GM15510 (cell line): ENCODE results near the gene ACTR6.

Experiments
- POLR2A ChIP-seq: IDR thresholded peaks from 3 replicates; pipeline ENCODE4 v1.6.1; 2011; ENCODE audit warnings: borderline replicate concordance; ENCODE audit not compliant: insufficient read length; ENCODE audit errors: extremely low read depth

ACTR6 gene

DNA sequence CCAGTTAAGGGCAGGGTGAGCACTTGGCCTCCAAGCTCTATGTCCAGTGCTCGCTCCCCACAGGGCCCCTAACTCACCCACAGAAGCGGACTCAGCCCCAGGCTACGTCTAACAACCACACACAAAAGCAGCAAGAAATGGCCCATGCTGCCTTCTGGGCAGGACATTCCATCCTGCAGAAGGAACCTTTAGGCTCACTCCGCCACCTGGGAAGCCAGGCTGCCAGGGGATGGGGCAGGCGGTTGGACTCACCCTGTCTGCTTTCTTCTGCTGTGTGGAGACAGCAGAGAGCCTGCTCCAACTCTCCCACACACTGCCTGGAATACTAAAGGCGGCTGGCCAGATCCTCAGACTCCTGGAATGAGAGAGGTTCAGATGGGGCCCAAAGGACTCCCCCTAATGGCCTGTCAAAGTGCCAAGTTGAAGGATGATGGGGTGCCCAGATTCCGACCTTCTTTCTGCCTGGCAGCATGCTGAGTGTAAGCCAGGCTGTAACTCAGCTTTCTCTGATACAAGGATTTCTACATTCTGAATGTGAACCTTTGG, 30.2 kb upstream of the ACTR6 start:
- TF ChIP-seq POLR2A = no peak

DNA sequence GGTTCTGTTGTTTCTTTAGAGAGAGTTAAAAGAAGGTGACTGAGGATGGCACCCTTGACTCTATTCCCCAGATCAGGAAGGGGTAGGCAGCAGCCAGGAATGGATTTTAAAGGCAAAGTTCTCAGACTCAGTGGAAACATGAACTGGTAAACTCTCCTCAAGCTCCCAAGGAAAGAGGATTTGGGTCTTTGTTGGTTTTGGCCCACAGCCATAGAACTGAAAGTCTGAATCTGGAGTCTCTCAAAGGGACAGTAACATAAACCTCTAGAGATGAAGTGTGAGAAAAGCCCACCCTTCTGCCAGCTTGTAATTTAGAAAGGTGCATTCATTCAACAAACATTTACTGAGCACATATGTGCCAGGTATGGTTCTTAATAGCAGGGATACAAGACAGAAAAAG, 29.4 kb upstream of the ACTR6 start:
- no peak for TF ChIP-seq POLR2A

DNA sequence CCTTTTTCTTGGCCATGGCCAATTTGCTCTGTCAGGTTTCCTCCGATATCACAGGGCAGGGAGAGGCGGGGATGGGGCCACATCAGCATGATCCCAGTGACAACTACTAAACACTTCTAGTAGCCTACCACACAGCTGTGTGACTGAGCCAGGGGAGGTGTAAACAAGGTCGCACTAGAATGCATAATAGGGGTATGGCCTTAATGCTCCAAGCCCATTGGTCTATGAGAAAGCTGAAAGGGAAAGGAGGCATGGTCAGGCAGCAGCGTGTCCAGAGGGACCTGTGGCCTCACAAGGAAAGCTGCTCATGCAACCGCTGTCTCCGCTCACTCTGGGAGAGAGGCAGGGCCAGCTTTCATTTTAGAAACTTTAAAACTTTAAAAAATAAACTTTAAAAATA, 27.5 kb upstream of the ACTR6 start:
- no peak for TF ChIP-seq POLR2A

DNA sequence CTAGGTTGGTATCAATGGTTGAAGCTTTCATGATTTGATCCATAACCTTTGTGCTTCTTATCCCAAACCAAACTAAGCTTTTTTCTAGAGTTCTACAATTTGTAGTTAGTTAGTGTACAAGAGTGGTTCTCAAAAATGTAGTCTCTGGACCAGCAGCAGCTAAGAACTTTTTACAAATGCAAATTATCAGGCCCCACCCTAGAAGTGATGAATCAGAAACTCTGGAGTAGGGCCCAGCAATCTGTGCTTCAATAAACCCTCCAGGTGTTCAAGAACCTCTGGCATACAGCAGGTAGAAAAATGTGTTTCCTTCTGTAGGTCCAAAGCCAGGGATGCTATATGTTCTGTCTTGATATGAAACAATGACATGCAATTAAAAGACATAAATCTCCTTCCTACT, 26.1 kb upstream of the ACTR6 start:
- TF ChIP-seq POLR2A = no peak

- no peak for TF ChIP-seq POLR2A
Measured at GRCh38 chr12:100179252-100179651, 21.4 kb upstream of the ACTR6 start.

DNA sequence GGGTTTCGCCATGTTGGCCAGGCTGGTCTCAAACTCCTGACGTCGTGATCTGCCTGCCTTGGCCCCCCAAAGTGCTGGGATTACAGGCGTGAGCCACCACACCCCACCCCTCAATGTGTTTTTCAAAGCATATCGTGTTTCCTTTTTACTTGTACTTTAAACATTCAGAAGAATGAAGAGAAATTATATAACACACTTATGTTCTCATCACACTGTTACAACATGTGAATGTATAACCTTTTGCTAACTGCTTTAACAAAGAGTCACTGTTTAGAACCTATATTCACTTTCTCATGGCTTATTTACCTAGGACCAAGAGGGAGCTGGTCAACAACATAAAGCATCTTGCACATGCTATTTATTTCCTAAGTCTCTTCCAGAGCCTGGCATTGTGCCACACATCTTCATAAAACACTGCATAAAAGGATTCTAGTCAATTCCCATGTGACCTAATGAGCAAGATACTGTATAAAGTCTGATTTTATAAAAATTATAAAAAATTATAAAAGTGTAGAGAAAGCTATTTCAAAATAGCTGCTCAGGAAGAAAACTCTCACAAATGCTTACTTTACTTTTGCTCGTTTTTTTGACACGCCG, 16.0 kb upstream of the ACTR6 start:
- TF ChIP-seq POLR2A = no peak

DNA sequence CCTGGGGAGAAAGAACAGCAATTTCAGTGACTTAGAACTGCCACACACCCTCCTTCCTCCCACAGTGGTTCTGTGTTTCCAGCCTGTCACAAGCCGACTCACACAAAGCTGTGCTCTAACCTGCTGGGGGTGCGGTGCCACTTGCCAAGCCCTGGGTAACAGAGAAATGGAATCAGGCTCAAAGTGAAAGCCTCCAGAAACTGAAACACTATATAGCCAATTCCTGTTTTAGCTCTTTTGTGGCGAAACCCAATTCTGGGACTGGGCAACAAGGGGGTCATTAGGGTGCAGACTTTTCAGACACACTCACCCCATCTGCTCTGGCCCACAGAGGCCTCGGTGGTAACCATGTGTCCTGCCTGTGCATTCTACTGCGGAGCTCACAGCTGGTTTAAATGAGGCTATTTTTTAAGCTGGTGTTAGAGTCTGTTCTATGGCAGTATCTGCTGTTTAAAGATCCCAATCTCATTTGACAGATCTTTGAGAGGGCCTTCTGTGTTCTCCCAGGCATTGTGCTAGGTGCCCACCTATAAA, 15.2 kb upstream of the ACTR6 start:
- TF ChIP-seq POLR2A = no peak

DNA sequence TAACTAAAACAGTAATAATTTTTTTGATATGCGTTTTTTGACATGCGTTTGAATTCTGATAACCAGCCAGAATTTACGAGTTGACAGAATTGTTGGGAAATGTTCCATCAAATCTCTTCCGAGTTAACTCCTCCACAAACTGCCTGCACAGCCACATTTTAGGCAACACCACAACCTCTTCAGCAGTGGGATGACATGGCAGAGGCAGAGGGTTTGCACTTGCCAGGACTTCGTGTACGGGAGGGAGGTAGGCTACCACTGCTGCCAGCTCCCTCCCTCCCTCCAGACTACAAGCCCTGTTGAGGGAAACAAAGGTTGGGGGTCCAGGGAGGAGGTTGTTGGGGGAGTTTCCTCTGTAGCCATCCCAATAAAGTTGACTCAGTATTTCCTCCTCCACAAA, 14.5 kb upstream of the ACTR6 start:
- no peak for TF ChIP-seq POLR2A

DNA sequence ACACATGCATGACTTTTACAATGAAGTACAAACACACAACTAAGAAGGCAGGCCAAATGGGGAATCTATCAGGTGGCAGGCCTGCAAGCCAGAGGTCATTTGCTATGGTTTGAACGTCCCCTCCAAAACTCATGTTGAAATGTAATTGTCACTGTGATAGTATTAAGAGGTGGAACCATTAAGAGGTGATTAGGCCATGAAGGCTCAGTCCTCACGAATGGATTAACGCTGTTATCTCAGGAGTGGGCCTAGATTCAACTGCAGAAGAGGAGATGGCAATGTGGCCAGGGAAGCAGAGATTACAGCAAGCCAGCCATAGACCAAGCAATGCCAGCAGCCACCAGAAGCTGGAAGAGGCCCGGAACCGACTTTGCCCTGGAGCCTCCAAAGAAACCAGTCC, 13.5 kb upstream of the ACTR6 start:
- no peak for TF ChIP-seq POLR2A

DNA sequence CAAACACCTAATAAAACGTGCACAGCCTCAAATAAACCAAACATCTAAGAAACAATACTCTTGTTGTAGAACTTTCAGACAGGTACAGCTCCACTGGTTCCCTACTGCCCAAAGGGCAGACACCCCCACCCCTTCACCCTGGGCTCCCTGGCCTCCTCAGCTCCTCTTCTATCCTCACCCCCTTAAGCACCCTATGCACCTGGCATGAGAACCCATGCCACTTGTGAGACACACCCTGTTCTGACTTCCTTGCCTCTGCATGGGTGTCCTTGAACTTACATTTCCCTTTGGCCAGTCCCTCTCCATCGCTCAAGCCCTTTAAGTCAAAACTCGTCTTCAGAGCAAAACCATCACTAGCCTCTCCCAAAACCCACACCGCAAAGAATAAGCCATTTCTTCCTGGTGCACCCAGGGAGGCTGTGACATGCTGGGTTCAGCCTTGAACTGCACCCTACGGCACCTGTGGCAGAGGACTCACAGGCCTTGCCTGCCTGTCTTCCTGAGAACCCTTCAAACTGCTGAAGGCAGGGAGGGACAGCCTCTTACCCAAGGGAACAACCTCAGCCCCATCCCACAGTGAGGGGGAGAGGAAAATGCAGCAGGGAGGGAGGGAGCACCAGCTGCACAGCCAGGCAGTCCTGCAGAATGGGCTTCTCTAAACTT, 12.6 kb upstream of the ACTR6 start:
- TF ChIP-seq POLR2A = no peak

GRCh38 chr12:100189636-100190394, 10.8 kb upstream of the ACTR6 start:
- TF ChIP-seq POLR2A = no peak

DNA sequence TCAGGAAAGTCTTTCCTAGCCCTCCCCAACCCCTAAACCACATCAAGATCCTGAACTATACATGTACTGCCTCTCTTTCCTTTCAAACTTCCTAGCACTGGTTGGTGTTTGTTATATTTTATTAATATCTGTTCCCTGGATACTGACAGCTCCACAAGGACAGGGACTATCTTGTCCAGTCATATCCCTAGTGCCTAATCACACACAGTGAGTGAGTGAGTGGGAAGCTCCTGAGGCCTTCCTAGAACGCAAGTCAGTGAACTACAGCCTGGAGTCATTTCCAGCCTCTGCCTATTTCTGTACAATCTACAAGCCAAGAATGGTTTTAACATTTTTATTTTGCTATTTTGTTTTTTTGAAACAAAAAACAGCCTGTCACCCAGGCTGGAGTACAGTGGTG, 7.5 kb upstream of the ACTR6 start:
- no peak for TF ChIP-seq POLR2A

DNA sequence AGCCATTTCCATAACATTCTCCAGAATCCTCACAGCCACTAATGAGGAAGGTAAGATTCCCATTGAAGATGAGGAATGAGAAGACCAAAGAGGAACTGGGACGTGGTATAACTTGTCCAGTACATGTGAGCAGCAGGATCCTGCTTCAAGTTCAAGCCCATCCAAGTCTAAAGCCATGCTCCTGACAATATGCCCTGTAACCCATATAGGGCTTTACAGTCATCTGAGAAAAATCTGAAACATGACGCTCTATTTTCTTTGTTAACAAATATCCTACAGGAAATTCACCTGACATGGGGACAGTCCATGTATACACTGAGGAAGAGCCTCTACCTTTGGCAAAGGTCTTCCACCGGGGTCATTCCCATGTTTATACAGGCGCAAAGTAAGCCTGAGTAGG, 3.1 kb upstream of the ACTR6 start:
- no peak for TF ChIP-seq POLR2A

DNA sequence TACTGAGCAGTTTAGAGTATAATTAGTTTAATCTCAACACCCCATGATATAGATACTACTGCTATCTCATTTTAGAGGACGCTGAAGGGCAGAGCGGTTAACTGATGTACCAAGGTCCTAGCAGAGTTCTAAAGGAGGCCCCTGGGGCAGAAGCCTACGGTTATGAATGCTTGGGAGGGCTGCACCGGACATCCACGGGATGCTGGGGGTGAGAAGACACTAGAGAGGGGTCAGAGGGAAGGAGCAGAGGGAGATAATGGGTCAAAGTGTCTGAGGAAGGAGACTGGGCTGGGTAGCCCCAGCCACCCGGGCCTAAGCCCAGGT, 1.6 kb upstream of the ACTR6 start:
- TF ChIP-seq POLR2A = no peak

GRCh38 chr12:100199347-100200149, 1.1 kb upstream of the ACTR6 start:
- TF ChIP-seq POLR2A = peak; percentile 48

DNA sequence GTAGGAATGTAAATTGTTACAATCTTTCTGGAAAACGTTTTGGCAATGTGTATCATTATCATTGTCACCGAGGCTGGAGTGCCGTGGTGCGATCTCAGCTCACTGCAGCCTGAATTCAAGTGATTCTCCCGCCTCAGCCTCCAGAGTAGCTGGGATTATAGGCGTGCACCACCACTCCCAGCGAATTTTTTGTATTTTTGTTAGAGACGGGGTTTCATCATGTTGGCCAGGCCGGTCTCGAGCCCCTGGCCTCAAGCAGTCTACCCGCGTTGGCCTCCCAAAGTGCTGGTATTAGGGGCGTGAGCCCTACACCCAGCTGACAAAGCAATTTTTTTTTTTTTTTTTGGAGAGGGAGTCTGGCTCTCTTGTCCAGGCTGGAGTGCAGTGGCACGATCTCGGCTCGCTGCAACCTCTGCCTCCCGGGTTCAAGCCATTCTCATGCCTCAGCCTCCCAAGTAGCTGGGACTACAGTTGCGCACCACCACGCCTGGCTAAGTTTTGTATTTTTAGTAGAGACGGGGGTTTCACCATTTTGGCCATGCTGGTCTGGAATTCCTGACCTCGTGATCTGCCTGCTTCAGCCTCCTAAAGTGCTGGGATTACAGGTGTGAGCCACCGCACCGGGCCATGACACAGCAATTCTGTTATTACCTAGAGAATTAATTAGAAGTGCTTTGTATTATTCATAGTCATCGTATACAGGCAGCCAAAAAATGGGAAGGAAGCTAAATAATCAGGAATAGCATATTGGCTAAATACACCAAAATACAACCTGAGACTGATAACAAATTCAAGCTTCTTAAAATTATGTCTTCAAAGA, 1.2 kb downstream of the ACTR6 start:
- no peak for TF ChIP-seq POLR2A
